GM21447 (cell line): ENCODE results near the gene CTNND2.

Experiments used
- ATAC-seq: cut with Tn5 transposase; IDR thresholded peaks from one replicate; pipeline ENCODE4 v1.9.1; 2021; ENCODE audit not compliant: unreplicated experiment

The CTNND2 gene

GRCh38 chr5:11277323-11277722, 626.9 kb downstream of the CTNND2 start:
- ATAC-seq = no peak

DNA sequence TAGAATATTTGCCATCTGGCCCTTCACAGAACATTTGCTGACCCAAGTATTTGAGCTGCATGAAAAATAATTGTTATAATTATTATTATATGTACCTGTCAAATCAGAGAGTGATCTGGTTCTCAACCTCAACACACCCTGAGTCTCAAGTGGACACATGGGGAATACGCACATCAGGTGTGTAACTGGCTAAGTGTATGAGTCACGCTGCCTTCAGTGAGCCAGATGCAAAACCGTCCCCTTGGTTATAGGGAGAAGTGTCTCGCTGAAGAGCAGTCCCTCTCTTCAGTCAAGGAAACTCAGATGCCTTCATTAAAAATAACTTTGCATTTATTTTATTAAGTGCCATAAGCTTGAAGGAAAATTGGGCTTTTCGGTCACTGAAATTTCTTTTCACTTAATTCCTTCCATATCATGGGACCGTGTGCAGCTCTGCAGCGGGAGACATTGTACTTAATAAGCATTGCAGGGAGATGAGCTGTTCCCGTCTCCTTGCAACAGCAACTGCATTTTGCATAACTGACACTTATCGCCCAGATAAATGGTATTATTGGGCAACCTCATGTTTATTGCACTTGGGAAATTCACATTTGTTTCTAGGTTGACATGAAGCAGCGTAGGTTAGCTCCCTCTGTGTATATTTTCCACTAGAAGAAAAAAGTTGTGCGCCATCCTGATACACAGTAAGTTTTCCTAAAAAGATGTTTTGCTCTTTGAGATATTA, 630.9 kb downstream of the CTNND2 start:
- ATAC-seq = no peak

GRCh38 chr5:11269515-11269914, 634.7 kb downstream of the CTNND2 start:
- no peak for ATAC-seq

DNA sequence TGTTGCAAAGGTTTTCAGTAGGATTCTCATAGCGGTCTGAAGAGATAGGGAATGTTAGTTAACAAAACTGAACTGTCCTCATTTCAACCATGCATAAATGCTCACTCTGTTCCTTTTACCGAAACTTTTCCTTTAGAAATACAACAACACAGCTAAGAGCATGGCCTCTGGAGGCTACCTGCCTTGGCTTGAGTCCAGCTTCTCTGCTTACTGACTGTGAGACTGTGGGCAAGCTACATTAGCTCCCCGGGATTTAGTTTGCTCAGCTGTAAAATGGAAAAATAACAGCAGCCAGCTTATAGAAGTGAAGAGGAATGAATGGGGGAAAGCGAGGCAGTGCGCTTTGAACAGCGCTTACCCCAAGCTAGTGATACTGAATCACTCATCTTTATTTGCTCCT, 635.4 kb downstream of the CTNND2 start:
- ATAC-seq = no peak

GRCh38 chr5:11266331-11266730, 637.9 kb downstream of the CTNND2 start:
- ATAC-seq = no peak

- no peak for ATAC-seq
Measured at GRCh38 chr5:11261241-11261640, 643.0 kb downstream of the CTNND2 start.

GRCh38 chr5:11258001-11258400, 646.2 kb downstream of the CTNND2 start:
- ATAC-seq = no peak

- no peak for ATAC-seq
Measured at GRCh38 chr5:11252523-11252922, 651.7 kb downstream of the CTNND2 start.

DNA sequence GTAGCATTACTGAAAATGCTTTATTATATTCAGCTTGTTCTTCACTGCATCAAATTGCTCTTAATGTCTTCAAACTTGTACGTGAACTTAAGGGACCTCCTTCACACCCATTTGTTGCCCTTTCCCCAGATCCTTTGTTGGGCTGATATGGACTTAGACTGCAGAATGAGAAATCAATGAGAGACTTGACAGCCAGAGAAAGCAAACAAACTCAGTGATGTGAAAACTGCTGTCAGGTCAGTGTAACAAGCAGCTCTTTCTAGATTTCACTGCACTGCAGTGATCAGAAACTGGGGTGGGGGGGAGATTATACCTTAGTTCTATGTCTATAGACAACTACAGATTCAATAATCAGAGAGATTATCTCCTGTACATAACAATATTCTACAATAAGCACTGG, 652.2 kb downstream of the CTNND2 start:
- no peak for ATAC-seq

DNA sequence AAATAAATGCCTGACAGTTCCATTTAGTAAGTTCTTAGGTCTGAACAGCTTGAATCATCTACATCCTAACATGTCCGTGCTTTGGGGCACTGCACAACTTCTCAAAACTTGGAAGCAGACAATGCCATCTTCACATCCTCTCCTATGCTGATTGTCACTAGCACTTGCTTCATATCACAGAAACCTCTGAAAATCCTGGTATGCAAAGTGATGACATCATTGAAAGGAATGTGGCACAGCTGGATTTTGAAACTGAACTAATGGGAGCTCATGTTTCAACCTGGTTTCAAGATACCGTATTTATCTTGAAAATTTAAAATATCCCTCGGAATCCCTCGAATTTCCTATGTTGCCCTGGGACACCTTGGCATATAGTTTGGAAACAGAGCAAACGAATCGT, 653.0 kb downstream of the CTNND2 start:
- no peak for ATAC-seq

DNA sequence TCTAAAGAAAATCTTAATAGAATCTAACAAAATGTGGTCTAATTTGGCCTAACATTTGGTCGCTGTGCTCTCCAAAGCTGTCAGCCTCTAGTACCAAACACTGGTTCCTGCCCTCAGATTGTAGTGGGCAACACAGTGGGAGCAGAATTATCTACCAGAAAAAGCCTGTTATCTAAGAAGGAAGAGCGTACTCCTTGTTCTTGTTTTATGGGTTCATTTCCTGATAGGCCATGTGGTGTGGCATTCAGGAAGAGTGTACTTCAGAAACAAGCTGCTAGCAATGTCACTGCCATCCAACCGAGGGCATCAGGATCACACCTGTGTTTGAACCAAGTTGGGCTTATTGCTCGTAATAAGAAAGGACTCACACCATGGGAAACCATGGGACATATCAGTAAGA, 655.3 kb downstream of the CTNND2 start:
- no peak for ATAC-seq

DNA sequence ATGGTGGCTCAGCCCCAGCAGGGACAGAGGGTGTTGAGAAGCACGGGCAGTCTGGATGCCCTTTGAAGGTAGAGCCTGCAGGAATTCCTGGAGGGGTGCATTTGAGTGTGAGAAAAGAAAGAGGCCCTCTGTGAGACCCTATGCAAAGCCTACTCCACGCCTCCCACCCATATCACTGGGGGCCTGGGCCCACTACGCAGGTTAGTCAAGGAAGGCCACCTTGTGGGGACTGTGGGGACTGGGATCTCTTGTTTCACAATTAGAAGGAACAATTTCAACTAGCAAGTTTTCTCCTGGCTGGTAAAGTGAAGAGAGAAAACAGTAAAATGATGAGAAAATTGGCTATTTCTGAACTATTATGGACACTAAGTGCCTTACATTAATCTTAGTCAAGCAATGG, 657.0 kb downstream of the CTNND2 start:
- ATAC-seq = no peak

DNA sequence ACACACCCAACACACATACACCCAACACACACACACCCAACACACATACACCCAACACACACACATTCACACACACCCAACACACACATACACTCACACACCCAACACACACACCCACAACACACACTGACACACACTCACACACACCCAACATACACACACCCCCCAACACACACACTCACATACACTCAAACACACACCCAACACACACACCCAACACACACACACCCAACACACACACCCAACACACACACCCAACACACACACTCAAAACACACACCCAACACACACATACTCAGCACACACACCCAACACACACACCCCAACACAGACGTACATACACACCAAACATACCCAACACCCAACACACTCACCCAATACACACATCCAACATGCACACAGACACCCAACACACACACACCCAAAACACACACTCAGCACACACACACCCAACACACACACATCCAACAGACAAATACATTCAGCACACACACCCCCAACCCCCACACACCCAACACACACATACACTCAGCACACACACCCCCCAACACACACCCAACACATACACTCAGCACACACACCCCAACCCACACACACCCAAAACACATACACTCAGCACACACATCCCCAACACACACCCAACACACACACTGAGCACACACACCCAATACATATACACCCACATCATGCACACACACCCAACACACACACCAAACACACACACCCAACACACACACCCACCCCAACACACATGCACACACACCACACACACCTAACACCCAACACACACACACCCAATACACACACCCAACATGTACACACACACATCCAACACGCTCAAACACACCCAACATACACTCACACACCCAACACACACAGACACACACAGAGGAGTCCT, 663.7 kb downstream of the CTNND2 start:
- ATAC-seq = no peak

DNA sequence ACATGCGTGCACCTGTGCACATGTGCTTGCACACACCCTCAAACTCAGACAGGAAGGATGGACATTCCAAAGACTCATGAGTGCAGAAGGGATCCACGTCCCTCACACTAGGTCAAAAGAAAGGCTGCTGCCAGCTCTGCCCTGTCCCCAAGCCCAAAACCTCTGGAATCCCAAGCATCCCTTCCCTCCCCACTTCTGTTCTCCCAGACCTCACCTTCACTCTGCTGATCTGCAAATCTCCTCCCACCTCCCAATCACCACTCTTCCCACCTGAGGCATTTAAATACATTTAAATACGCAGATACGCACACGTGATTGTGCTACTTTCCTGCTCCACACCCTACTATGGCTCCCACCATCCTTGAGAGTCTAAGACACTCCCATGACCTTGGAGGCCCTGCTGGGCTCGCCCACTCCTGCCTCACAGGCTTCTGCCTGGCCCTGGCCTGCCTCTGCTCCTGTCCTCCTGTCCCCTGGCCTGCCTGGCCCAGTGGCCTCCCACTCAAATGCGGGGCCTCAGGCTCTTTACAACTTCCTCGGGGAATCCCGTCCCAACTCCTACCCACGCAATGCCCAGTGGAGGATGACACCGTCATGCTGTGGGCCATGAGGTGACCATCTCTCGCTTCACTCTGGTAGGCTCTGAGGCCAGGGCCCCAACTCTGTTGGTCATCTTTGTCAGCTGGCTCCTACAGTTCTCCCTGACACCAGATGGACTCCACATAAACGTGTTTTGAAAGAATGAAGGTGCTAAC, 664.8 kb downstream of the CTNND2 start:
- ATAC-seq = no peak

GRCh38 chr5:11234501-11234911, 669.7 kb downstream of the CTNND2 start:
- ATAC-seq = no peak

DNA sequence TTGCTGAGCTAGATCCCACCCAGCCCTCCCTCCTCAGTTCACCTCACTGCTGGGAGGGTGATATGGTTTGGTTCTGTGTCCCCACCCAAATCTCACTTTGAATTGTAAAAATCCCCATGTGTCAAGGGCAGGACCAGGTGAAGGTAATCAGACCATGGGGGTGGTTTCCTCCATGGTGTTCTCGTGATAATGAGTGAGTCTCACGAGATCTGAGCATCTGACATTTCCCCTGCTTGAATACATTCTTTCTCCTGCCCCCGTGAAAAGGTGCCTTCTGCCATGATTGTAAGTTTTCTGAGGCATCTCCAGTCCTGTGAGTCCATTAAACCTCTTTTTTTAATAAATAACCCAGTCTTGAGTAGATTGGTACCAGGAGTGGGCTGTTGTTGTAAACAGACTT, 673.4 kb downstream of the CTNND2 start:
- ATAC-seq = no peak

DNA sequence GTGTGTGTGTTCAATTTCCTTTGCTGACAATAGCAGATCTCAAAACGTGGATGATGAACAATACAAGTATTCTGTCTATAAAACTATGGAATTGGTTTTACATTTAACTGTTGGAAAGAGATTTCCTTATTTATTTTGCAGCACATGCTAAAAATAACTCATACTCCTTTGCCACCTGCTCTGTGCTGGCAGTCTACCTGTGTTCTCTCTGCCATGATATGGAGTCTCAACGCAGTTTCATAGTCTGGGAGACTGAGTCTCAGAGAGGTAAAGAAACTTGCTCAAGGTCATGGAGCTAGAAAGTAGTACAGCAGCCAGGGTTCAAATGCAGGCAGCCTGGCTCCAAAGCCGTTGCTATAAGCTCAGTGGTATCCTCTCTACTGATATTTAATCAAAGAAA, 677.2 kb downstream of the CTNND2 start:
- no peak for ATAC-seq

DNA sequence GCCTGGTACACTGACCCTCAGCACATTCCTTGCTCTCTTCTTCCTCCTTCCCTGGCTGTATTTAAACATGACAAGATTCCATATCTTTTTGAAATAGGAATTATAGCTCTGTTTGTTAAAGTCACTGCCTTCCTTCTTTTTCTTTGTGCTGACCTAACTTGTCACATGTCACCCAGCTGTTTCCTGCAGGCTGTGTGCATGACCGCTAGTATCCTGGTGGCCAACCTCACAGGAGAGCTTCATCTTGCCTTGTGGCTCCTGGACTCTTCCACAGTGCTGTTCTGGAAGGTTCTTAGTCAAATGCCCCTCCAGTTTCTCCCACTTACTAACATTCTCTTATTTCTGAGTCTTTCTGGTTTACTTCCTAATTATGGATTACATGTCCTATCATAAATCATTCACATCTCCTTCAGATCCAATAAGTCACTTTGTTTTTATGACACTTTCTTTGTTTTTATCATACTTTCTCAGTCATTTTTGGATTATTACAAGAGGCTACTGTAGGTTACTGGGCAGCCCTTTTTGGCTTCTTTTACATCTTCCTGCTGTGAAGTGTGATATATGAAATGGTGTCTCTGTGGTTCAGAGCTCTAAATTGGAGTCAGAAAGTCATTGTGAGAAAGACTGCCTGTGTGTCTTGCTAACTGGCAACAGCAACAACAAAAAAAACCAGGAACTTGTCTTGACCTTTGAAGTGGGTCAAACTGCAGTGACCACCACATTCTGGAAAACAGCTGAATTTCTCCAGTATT, 679.6 kb downstream of the CTNND2 start:
- ATAC-seq = no peak

DNA sequence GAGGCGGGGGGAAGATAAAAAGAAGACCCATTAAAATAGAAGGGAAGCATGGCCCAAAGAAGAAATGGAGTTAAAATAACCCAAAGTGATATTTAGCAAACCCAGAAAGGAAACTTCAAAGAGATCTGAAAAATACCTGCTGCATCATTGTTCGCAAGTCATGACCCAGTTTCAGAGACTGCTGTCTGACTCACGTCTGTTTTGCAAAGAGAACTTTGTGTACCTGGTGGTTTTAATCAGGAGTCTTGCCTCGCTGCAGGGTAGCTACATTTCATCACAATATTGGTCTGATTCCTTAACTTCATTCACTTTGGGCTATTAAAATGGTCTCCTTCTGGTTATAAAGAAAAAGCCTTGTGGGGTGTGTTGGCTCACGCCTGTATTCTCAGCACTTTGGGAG, 682.1 kb downstream of the CTNND2 start:
- no peak for ATAC-seq

DNA sequence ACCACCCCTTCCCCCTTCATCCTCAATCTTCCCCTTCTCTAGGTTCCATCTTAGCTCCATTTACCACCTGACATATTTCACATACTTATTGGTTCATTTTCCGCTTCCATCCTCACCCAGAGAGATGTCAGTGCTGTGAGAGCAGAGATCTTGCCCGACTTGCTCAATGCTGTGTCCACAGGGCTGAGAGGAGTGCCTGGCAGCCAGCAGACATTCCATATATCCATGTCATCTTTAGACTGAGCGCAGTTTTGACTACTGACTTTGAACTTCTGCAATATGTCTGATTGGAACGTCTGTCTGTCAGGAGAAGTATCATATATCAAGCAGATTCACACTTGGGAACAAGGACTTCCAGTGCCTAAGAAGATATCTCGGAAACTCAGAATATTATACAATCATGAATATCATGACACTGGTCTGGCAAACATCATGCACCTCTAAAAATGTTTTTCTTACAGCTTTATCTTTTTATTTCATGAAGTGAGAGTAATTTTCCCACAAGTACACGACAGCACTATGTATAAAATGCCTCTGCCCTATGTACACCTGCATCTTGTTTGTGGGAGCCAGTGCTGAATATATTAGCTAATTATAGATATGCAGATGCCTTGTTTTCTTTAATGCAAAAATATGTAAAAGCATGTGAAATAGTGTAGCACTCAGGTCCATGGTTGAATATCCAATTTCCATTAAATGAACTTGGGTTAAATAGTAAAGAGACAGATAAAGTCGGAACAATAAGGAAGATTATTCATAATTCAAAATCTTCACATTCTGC, 689.2 kb downstream of the CTNND2 start:
- ATAC-seq = no peak
